Measurements from ENCODE around the gene SLC35D2.
"Not testable (repeated sequence)": the region's sequence is repeated elsewhere in the genome, so short reads cannot be mapped to it uniquely, and the experiment has no call there.

The SLC35D2 gene

DNA sequence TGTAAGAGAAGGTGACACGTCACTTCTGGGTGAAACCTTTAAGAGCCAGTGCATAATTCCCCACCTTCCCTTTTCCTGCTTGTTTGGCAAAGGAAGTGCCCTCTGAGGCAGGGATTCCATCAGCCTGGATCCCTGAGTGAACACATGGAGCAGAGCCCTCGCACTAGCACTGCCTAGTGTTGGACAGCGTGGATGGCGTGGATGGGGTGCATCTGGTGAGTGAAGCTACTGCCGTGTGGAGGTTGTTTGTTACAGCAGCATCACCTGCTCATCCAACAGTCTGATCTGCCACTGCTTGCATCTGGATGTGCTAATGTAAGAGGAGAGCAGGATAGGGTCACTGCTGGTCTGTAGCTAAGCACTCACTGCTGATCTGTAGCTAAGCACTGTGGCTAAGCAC, 35.2 kb downstream of the SLC35D2 start:
- DNase-seq, result no peak

DNA sequence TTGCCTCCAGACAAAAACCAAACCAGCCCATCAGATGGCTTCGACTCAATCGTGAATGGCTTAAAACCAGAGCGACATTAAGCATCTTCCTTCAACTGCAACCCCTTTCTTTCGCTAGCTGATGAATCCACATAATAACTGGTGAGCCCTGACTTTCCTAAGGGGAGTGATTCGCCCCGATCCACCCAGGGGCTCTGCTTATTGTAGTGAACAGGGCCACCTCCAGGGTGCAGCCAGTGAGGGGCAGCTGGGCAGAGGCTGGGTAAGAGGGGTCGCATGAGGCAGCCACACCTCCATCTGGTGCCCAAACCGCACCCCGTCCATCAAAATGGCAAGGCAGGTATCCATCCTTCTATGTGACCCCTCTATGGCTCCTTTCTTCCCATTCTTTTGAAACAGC, 38.0 kb downstream of the SLC35D2 start:
- no peak for DNase-seq

DNA sequence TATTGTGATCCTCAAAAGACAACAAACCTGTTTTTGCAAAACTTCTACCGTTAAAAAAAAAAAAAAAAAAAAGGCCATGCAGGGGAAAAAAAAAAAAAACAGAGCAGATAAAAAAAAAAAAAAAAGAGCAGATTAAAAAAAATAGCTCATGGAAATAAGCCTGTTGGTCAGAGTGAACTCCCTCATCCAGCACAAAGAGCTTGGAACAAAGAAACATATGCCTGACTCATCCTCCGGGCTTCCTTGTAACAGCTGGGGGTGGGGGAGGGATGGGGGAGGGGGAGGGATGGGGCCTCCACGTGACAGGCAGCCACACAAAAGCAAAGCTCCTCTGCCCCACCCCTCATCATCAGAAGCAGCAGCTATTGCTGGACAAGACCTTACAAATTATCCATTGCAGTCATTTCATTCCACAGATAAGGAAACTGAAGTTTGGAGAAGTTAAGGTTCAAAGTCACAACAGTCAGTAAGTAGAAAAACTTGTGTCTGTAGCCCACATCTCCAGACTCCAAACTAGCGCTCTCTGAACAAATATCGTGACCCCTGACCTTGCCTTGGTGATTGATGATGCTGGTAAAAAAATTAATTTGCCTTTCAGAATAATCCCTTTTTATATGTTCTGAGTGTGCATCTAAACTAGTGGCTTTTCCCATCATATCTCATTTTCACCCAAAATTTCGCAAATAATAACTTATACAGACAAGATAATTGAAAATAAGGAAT, 38.9 kb downstream of the SLC35D2 start:
- peak; percentile 46 for DNase-seq

DNA sequence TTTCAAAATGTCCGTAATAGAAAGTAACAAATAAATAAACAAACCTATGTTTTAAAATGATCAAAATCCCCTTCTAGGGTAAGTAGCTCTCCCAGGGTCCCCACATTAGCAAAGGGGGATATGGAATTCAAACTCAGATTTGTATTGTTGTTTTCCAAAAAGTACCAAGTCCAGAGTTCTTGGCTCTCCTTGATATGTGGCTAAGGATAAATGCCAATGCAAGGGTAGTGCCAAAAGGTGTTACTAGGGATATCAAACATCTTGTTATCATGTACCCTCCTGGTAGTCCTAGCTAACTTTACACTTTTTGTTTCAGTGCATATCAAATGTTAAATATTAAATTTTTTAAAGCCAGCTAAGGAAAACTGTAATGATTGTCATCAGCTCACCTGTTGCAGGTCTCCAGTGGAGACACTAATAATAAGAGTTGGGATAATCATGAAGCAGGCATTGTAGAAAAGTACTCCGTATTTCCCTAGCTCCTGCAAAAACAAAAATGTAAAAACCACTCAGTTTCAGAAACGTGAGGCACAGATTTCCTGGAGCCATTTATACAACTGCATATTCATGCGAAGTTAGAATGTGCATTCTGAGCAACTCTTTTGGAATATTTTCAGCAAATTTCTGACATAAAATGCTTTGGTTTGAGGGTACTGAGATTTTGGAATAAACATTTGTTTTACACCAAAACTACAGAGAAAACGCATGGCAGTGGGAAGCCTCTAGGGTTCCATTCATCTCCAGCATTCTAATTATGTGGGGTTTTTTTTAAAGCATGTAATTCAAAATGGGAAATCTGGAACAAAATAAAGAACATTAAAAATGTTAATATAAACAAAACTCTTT, 39.8 kb downstream of the SLC35D2 start:
- DNase-seq, result no peak

DNA sequence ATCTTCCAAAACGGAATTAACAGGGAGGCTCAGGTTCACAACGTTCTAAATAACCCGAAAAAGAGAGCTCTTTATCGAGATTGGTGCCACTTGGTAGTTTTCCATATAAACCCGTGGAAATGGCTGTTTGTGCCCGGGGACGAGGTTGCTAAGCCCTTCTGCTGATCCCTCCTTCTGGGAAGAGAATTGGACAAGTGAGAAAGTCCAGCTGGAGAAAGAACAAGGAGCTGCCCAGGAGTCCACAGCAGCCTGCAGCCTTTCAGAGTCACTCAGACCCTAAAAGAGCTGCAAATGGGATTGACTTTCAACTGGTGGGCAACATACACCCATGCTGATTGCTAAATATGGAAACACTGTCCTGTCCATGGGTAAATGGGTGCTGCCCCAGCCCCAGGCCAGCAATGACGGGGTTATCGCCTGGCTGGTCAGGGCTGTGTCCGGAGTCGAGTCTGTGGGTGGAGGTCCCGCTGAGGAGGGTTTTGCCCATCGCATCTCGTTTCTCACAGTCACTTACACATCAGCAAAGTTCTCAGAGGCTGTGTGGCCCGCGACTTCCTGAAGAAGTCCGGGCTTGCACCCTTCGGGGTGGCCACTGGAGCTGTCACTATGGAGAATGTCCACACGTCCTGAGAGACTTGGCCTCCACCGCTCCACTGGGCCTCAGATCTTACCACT, 40.8 kb downstream of the SLC35D2 start:
- DNase-seq, result no peak

DNA sequence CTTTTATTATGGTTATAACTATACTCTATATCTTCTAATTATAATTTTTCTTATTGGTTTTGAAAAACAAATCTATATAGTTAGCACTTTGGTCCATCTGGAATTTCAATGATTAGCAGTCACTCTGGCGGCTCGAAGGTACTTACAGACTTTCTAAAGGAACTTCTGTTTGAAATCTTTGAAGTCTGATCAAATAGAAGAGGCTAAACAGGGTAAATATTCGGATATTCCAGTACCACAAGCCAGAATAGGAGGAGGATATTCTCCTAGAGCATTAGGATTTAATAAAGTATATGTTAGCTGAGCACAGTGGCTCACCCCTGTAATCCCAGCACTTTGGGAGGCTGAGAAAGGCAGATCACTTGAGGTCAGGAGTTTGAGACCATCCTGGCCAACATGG, 42.8 kb downstream of the SLC35D2 start:
- no peak for DNase-seq

DNA sequence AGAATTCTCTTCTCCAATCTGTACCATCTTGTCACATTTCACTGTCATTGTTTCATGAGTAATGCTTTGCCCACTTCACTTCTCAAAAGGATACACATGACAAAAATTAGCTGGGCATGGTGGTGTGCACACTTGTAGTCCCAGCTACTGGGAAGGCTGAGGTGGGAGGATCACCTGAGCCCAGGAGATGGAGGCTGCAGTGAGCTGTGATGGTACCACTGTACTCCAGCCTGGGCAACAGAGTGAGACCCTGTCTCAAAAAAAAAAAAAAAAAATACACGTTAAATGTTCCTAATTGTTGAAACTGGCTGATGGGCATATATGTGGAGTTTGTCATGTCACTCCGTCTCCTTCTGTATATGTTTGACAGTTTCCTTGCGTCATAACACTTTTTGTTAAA, 45.2 kb downstream of the SLC35D2 start:
- no peak for DNase-seq

- DNase-seq, result no peak
Observed at GRCh38 chr9:96333958-96334357, 49.6 kb downstream of the SLC35D2 start.

GRCh38 chr9:96331236-96331947, 52.1 kb downstream of the SLC35D2 start:
- DNase-seq, result no peak

DNA sequence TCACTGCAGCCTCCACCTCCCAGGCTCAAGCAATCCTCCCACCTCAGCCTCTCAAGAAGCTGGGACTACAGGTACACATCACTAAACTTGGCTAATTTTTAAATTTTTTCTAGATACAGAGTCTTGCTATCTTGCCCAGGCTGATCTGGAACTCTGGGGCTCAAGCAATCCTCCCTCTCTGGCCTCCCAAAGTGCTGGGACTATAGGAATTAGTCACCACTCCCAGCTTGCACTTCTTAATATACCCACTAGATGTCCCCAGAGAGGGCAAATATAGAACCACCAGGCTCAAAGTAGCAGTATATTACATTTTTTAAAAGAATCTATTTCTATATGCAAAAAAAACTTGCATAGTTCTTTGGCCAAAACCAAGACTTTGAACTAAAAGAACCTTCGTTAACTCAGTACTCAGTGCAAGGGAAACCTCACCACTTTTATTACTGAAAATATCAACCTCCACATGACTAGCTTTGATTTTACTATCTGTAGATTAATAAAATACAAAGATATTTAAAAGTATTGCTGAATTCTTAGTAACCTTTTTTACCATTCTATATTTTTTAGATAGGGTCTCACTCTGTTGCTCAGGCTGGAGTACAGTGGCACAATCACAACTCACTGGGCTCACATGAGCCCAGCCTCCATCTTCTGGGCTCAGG, 55.7 kb downstream of the SLC35D2 start:
- no peak for DNase-seq

- DNase-seq, result no peak
Observed at GRCh38 chr9:96323169-96323568, 60.3 kb downstream of the SLC35D2 start.

DNA sequence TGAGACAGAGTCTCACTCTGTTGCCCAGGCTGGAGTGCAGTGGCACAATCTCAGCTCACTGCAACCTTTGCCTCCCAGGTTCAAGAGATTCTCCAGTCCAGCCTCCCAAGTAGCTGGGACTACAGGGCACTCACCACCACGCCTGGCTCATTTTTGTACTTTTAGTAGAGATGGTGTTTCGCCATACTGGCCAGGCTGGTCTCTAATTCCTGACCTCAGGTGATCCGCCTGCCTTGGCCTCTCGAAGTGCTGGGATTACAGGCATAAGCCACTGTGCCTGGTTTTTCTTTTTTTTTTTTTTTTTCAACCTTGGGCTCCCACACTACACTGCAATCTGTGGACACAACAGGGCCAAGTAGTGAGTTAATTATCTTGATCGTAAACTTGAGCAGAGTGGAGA, 60.8 kb downstream of the SLC35D2 start:
- not testable (repeated sequence) for DNase-seq

DNA sequence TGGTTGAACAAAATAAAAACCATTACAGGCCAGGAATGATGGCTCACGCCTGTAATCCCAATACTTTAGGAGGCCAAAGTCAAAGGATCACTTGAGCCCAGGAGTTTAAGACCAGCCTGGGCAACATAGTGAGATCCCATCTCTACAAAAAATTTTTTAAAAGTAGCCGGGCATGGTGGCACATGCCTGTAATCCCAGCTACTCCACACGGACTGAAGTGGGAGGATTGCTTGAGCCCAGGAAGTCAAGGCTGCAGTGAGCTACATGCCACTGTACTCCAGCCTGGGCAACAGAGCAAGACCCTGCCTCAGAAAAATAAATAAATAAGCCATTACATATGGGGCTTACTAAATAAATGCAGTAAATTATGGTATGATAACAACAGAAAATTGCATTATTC, 61.3 kb downstream of the SLC35D2 start:
- not testable (repeated sequence) for DNase-seq

DNA sequence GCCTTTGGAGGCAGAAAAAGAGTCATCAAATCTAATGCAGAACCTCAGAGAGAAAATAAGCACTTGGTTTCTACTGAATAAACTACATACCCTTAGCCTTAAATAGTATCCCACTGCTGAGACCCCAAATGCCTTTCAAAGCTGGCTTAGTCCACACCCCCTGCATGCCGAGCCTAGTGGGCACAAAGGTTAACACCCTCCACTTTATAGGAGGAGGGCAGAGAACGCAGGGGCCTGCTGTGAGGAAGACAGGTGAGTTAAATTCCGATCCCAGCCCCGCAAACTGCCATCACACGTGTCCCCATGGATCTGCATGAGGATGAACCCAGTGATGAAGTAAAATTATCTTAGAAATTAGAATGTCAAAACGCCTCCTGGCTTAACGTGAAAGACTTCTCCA, 62.0 kb downstream of the SLC35D2 start:
- DNase-seq, result no peak

DNA sequence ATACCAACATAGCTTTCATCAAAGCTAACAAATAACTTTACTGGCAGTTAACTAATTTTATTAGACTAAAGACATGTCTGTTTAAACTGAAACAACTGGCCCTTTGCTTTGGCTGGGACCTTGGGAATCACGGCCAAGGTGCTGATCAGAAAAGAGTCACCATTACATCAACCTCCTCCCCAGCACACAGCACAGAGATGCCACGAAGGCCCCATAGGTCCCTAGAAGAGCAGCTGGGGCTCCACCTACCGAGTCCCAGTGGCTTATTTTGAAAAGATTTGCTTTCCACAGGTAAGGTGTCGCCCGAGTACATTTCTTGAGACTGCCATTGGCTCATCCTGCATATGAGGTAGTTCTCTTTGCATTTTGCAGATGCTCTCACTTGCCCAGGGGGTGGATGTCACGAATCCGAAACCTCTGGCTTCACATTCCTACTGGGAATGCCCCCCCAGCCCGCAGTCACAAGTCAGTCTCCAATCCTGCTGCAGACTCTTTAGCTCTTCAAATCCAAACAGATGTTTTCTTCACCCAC, 62.7 kb downstream of the SLC35D2 start:
- DNase-seq, result no peak

DNA sequence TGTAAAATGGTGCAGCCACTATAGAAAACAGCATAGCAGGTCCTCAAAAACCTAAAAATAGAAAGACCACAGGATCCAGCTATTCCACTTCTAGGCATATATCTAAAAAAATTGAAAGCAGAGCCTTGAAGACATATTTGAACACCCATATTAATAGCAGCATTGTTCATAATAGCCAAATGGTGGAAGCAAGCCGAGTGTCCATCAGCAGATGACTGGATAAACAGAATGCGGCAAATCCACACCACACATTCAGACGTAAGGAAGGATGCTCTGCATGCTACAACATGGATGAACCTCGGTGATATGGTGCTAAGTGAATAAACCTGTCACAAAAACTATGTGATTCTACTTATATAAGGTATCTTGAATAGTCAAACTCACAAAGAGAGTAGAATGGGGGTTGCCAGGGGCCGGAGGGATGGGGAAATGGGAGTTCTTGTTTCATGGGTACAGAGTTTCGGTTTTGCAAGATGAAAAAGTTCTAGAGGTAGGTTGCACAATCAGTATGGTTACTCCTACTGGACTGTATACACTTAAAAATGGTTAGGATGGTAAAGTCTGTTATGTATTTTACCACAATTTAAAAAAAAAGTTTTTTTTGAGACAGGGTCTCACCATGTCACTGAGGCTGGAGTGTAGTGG, 64.5 kb downstream of the SLC35D2 start:
- DNase-seq, result no peak

DNA sequence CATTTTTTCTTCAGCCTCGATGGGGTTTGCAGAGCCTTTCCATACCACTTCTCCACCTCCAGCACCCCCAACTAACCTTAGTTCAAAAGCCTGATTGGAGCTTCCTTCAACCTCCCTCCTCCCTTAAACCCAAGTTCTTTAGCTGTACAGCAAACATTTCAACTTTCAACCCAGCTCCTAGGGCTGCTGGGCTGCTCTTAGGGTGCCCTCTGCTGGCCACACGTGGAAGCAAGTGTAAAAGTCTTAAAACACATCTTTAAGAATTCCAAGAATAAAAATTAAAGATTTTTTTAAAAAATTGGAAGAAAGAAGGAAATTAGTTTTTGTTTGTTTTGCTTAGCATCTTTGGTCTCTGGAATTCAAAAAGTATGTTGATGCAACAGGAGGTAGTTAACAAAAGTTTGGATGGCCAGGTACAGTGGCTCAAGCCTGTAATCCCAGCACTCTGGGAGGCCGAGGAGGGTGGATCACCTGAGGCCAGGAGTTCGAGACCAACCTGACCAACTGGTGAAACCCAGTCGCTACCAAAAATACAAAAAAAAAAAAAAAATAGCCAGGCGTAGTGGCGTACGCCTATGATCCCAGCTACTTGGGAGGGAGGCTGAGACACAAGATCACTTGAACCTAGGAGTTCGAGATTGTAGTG, 66.1 kb downstream of the SLC35D2 start:
- no peak for DNase-seq

DNA sequence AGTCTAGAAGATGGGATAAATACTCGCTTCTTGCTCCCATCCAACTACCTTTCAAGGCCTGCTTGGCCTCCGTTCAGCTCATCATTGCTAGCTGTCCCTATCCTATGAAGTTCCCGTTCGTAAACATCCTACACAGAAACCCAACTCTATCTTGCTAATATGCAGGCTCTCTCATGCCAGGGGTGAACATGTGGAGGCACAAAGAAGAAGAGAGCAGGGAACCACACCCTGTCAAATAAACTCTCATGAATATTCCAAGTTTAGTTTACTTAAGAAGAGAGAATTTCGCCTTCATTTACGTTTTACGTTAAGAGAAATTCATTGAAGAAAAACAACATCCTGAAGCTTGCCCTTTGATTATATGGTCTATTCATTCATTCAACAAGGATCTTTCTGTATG, 73.7 kb downstream of the SLC35D2 start:
- DNase-seq, result no peak

DNA sequence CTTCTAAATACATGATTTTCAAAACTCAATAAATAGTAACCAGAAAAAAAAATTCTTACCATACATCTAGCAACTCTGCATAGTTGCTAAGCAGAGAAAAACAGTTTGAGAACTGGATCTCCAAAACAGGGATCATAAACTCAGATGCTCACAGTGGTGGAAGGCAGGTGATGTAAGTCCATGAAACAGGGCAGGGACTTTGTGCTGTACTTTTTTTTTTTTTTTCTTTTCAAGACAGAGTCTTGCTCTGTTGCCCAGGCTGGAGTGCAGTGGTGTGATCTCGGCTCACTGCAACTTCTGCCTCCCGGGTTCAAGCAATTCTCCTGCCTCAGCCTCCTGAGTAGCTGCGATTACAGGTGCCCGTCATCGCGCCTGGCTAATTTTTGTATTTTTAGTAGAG, 76.6 kb downstream of the SLC35D2 start:
- DNase-seq, result not testable (repeated sequence)

DNA sequence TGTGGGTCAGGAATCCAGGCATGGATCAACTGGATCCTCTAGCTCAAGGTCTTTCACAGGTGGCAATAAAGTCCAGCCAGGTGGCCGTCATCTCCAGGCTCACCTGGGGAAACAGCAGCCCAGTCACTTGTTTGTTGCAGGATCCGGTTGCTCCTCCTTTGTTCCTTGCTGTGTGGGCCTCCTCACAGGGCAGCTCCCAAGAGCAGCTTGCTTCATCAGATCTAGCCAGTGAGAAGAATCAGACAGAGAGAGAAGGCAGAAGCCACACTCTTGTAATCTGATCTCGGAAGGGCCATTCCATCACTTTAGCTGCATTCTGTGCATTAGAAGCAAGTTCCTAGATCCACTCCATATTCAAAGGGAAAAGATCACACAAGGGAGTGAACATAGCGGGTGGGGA, 78.3 kb downstream of the SLC35D2 start:
- no peak for DNase-seq

DNA sequence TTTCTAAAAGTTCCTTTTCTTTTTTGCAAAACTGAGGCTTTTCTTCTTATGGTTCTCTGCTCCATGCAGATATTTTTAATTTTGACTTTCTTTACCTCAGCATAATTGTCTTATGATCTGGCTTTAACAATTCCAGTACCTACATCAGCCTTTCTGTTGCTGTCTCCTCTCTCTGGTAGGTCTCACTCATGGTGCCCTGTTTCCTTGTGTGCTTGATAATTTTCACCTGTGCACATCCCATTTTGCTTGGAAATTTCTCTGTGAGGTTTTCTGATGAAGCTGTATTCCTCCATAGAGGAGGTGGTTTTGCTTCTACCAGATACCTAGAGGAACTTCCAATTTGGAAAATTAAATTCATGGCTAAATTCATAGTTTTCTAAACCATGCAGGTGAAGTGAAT, 79.3 kb downstream of the SLC35D2 start:
- no peak for DNase-seq
